Neural progenitor cell (in vitro differentiated cells): Measurements from ENCODE around the gene TNP2.

Experiments
- EZH2 ChIP-seq: fragments of 200-600 bp; sonication (generic); IDR thresholded peaks from 2 replicates; pipeline ENCODE4 v1.6.1; 2017; ENCODE audit warnings: antibody characterized with exemption, mild to moderate bottlenecking, moderate library complexity
- EZH2phosphoT487 ChIP-seq: fragments of 200-600 bp; sonication (generic); IDR thresholded peaks from 2 replicates; pipeline ENCODE4 v1.6.1; 2017; ENCODE audit warnings: antibody characterized with exemption
- TF ChIP-seq, protein P1 (sequence below): fragments of 200-600 bp; sonication (generic); IDR thresholded peaks from 2 replicates; pipeline ENCODE4 v1.5.1; 2017; ENCODE audit warnings: antibody characterized with exemption, mild to moderate bottlenecking

DNA sequence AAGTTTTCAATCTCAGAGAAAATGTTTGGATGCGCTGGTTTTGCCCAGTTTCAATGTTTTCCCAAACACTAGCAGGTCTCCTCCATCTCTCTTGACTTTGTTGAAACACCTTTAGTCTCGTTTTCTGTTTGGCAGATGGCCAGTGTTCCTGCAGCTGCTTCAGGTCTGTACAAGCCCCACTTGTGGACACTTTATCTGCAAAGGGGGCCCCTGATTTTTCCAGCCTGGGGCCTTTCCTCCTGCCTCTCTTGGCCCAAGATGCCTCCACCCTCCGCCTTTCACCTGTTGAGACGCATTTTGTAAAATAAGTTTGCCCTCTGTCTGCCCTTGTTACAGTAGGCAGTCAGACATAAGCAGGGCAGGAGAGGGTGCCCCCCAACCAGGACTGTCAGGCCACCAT is 33.9 kb upstream of the TNP2 start:
- TF ChIP-seq, protein P1, sequence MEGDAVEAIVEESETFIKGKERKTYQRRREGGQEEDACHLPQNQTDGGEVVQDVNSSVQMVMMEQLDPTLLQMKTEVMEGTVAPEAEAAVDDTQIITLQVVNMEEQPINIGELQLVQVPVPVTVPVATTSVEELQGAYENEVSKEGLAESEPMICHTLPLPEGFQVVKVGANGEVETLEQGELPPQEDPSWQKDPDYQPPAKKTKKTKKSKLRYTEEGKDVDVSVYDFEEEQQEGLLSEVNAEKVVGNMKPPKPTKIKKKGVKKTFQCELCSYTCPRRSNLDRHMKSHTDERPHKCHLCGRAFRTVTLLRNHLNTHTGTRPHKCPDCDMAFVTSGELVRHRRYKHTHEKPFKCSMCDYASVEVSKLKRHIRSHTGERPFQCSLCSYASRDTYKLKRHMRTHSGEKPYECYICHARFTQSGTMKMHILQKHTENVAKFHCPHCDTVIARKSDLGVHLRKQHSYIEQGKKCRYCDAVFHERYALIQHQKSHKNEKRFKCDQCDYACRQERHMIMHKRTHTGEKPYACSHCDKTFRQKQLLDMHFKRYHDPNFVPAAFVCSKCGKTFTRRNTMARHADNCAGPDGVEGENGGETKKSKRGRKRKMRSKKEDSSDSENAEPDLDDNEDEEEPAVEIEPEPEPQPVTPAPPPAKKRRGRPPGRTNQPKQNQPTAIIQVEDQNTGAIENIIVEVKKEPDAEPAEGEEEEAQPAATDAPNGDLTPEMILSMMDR = no peak
- TF ChIP-seq EZH2 (no peak), EZH2phosphoT487 (no peak)
